ENCODE data around the gene WHRN. TPM values are rescaled to one million over a fixed set of nuclear protein-coding genes. Genes with fewer than 3 reads are reported as not detected.

Gene WHRN
- total and polyA plus RNA-seq, 2 experiments from 2014 or later = 8.3 to 8.9 TPM

GRCh38 chr9:114482593-114482992, 22.7 kb downstream of the WHRN start:
- peaks cover 11% of the 10 kb centered on the region; the same call in 2 of the 3 replicates for H3K4me1 Mint-ChIP-seq
- H3K36me3 Mint-ChIP-seq (ENCODE audit: low read depth) = no peaks in the 10 kb centered on the region; the same call in 2 of the 3 replicates
- Histone ChIP-seq H3K27ac (ENCODE audit: low read depth) (no peak overlapping the region), H3F3A (replicated peaks; ENCODE audit: low read depth) (no peaks in the 10 kb centered on the region), H3K4me1 (ENCODE audit: insufficient read depth) (no peaks in the 10 kb centered on the region), H3K4me2 (no peak overlapping the region), H3K79me2 (replicated peaks; ENCODE audit: insufficient read depth) (no peaks in the 10 kb centered on the region), H2AFZ (no peak overlapping the region), H3K9me2 (ENCODE audit: insufficient read depth) (no peaks in the 10 kb centered on the region), H3K27me3 (ENCODE audit: insufficient read depth) (no peaks in the 10 kb centered on the region), H3K36me3 (ENCODE audit: insufficient read depth) (no peaks in the 10 kb centered on the region), H4K20me1 (replicated peaks; ENCODE audit: insufficient read depth) (no peaks in the 10 kb centered on the region), H3K4me3 (no peak overlapping the region)
- no peak overlapping the region for H3K4me3 Mint-ChIP-seq
- TF ChIP-seq ETS1 (IDR thresholded peaks at IDR 0.05) (no peak), REST (IDR thresholded peaks at IDR 0.05; ENCODE audit: unreplicated experiment) (no peak), EZH2phosphoT487 (IDR thresholded peaks at IDR 0.05; ENCODE audit: unreplicated experiment) (no peak), ZNF462 (CRISPR knock-in tag; IDR thresholded peaks at IDR 0.05) (no peak), POLR2AphosphoS5 (IDR thresholded peaks at IDR 0.05; ENCODE audit: low read depth) (no peak), STAT1 (IDR thresholded peaks at IDR 0.05; ENCODE audit: unreplicated experiment) (no peak), EZH2 (IDR thresholded peaks at IDR 0.05; ENCODE audit: low read depth, unreplicated experiment) (no peak), CTCF (conservative IDR thresholded peaks at IDR 0.05; ENCODE audit: low read depth in 2 of 2) (no peak), ZNF114 (CRISPR knock-in tag; IDR thresholded peaks at IDR 0.05) (no peak), JUNB (IDR thresholded peaks at IDR 0.05; ENCODE audit: unreplicated experiment) (no peak), ZNF331 (CRISPR knock-in tag; IDR thresholded peaks at IDR 0.05; ENCODE audit: low read depth) (no peak), CREB1 (CRISPR knock-in tag; IDR thresholded peaks at IDR 0.05; ENCODE audit: low read depth) (no peak), NANOG (IDR thresholded peaks at IDR 0.05; ENCODE audit: borderline replicate concordance) (no peak)
- no peak overlapping the region for H3K27ac Mint-ChIP-seq
- DNase-seq (ENCODE audit: low spot score) = no peak
- H3K9me3 Mint-ChIP-seq = no peaks in the 10 kb centered on the region
- no peak for ATAC-seq
- peaks cover 3% of the 10 kb centered on the region for H3K27me3 Mint-ChIP-seq (ENCODE audit: insufficient read depth, low read depth, poor library complexity)

All from GM23338 (cell line).